Hematopoietic multipotent progenitor cell treated with erythropoietin and hydrocortisone succinate and interleukin-3 and kit ligand, for 8 days (in vitro differentiated cells): ENCODE results near the gene TBC1D20.
A peak's percentile ranks its signal among the peaks of the same experiment; 100 is the strongest.
"Not testable (repeated sequence)": the region's sequence is repeated elsewhere in the genome, so short reads cannot be mapped to it uniquely, and the experiment has no call there.

Experiments
- DNase-seq: peaks from one replicate; pipeline ENCODE4 v3.0.0-alpha.2; 2015

TBC1D20 gene

DNA sequence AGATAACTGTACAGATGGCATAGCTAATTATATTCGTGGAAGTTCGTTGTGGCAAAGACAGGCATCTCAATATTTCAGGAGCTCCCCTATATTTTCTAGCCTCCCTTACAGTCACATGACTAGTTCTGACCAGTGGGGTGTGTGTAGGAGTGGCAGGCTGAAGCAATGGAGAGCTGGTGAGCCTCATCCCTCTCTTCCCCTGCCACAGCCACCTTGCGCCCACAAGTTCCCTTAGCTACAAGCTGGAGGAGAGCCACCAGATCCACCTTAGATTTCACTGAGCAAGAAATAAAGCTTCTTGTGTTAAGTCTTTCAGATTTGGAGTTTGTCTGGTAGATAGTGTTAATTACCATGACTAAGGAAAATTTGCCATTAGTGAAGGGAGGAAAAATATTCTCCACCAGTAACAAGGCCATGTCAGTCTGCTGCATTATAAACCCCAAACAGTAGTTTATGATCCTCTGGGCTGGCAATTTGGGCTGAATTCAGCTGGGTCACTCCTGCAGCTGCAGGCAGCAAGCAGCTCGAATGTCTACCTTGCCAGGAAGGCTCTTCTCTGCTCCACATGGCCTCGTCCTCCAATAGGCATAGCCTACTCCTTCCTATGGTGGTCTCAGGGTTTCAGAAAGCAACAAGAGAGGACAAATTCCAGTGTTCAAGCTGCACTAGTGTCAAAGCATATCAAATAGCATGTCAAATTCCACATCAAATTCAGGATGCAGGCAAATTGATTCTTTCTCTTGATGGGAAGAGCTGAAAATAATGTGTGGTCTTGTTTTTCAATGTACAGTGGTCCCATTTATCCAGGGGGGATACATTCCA, 61.7 kb downstream of the TBC1D20 start:
- peak; percentile 34 for DNase-seq

DNA sequence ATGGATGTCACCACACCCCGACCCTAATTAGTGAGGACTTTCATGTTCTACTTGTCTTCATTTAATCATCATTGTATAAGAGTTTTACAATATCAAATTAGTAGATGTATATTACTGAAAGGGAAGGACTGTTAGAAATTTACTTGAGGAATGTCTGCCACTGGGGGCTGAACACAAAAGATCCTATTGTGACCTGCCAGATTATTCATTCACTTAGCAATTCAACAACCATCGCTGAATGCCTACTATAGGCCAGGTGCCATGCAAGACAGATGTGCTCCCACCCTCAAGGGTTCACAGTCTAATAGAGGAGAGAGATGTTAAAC, 62.2 kb downstream of the TBC1D20 start:
- DNase-seq = no peak

DNA sequence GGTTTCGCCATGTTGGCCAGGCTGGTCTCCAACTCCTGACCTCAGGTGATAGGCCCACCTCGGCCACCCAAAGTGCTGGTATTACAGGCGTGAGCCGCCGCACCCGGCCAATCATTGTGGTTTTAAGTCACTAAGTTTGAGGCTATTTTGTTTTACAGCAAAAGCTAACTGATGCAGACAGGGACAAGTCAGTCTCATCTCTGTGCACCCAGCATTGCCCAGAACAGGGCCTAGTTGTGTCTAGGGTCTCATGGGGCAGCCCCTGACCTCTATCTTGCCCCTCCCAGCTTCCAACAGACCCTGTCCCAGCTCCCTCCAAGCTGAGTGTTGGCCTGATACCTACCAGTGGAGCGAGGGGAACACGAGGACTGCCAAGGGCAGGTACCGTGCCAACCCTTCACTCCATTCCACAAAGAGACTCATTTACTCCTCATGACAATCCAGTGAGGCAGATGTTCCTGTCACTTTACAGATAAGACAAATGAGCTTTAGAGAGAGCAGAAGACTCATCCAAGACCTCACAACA, 63.1 kb downstream of the TBC1D20 start:
- peak; percentile 65 for DNase-seq

DNA sequence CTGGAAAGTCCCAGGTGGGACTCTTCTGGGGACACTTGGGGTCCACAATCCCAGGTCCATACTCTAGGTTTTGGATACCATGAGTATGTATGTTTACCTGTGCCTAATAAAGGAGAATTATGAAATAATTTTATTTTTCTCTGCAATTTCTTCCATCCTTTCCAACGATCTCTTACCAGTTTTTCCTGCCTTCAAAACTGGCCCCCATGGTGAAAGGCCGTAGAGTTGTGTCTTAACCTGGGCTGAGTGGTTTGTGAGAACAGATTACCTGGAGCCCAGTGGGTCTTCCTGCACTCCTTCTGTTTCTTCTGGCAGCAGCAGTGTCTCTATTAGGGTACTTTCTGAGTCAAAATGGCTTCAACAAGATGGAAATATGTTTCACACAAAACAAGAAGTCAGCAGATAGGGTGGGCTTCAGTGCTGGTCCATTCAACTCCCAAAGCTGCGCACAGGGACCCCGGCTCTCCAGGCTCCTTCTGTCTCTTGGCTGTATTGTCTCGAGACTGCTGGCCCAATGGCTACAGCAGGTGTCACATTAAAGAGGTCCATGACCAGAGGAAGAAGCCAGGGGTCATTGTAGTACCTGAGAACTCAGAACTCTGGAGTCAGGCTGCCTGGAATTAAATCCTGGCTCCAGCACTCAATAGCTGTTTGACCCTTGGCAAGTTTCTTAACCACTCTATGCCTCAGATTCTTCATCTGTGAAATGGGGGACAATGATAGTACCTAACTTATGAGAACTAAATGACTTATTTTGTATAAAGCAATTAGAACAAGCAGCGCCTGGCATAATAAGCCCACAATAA, 64.7 kb downstream of the TBC1D20 start:
- no peak for DNase-seq

DNA sequence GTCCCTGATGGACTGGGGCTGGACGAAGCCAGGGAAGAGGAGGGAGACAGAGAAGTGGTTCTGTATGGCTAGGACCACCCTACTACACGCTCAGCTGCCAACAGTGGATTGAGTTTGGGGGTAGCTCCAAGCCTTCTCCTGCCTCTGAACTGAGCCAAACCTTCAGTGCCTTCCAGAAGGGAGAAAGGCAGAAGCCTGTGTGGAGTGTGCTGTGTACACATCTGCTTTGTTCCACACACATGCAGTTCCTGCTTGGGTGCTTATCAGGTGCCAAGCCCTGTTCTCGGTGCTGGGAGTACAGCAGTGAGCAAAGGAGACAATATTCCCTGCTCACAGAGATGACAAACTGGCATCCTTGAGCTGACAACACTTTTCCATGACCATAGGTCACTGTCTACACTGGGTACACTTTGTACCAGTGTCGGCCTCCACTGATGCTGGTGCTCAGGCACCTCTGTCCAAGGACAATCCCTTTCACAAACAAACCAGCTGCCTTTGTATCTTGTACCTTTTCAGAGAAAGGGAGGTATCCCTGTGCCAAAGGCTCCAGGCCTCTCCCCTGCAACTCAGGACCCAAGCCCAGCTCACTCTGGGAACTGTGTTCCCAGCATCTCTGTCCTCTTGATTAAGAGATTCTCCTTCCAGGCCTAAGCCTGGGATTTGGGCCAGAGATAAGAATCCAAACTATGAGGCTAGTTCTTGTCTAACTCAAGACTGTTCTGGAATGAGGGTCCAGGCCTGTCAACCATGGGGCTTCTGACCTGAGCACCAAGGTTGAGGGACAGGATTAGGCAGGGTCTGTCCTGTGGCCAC, 65.5 kb downstream of the TBC1D20 start:
- DNase-seq = no peak

DNA sequence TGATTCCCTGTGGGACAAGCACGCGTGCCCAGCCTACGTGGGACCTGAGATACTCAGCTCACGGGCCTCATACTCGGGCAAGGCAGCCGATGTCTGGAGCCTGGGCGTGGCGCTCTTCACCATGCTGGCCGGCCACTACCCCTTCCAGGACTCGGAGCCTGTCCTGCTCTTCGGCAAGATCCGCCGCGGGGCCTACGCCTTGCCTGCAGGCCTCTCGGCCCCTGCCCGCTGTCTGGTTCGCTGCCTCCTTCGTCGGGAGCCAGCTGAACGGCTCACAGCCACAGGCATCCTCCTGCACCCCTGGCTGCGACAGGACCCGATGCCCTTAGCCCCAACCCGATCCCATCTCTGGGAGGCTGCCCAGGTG, 66.1 kb downstream of the TBC1D20 start:
- no peak for DNase-seq

DNA sequence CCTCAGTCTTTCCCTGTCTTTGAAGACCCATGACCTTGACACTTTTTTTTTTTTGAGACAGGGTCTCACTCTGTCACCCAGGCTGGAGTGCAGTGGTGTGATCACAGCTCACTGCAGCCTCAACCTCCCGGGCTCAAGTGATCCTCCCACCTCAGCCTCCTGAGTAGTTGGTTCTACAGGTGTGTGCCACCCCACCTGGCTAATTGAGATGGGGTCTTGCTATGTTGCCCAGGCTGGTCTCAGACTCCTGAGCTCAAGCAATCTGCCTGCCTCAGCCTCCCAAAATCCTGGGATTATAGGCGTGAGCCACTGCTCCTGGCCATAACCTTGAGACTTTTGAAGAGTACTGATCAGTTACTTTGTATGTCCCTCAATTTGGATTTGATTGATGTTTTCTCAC, 69.0 kb downstream of the TBC1D20 start:
- not testable (repeated sequence) for DNase-seq

DNA sequence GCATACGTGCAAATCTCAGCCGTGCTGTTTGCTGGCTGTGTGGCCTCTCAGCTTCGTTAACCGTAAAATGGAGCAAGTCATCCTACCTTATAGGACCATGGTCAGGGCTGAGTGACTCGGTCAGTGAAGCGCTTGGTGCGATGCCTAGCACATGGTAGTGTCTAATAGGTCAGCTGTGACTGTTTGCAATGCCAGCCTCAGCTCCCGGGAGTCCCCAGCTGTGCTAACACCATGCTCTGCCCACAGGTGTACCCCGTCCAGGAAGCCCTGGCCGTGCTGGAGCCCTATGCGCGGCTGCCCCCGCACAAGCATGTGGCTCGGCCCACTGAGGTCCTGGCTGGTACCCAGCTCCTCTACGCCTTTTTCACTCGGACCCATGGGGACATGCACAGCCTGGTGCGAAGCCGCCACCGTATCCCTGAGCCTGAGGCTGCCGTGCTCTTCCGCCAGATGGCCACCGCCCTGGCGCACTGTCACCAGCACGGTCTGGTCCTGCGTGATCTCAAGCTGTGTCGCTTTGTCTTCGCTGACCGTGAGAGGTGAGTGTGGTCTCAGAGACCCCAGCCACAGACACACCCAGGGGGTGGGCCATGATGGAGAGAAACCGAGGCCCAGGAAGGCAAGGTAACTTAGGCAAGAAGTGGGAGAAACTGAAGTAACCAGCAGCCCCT, 71.2 kb downstream of the TBC1D20 start:
- DNase-seq = no peak

DNA sequence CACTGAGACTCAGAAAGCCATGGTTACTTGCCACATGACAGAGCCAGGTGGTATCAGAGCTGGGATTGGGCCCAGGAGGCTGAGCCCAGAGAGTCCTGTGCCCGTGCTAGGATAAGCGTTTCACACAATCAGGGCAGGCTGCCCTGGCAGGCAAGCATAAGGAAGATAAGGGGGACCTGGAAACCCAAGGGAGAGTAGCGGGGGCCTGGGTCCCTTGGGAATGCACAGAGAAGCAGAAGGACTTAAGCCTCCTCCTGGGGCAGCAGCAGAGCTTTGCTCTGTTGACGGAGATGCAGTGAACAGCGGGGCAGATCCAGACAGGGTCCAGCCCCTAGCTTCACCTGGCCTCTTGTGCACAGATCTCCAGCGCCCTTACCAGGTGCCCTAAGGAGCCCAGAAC, 73.1 kb downstream of the TBC1D20 start:
- no peak for DNase-seq

DNA sequence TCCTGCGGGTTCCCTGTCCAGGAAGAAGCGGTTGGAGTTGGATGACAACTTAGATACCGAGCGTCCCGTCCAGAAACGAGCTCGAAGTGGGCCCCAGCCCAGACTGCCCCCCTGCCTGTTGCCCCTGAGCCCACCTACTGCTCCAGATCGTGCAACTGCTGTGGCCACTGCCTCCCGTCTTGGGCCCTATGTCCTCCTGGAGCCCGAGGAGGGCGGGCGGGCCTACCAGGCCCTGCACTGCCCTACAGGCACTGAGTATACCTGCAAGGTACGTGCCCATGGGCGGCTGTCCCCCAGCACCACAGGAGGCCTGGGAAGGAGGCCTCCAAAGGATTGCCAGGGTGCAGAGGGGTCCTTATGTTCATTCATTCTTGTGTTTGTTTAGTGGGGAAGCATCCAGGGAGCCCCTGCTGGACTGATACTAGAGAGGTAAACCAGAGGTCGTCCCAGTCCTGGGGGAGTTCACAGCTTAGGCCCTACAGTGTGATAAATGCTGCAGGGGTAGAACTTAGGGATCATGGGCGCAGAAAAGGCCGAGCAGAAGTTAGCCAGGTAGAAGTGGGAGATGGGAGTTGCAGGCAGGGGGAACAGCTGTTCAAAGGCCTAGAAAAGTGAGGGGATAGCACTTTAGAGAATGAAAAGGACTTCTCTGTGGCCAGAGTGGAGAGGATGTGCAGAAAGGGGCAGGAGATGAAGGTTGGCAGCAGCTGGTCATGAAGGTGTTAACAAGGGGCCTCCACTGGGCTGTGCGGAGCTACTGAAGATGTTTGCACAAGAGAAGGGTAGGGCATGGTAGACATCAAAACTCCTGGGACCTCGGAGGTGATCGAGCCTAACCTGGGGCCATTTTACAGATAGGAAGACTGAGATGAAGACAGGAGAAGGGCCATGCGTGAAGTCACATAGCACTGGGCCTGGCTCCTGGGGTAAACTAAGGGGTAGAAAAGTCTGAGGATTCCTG, 74.0 kb downstream of the TBC1D20 start:
- no peak for DNase-seq

DNA sequence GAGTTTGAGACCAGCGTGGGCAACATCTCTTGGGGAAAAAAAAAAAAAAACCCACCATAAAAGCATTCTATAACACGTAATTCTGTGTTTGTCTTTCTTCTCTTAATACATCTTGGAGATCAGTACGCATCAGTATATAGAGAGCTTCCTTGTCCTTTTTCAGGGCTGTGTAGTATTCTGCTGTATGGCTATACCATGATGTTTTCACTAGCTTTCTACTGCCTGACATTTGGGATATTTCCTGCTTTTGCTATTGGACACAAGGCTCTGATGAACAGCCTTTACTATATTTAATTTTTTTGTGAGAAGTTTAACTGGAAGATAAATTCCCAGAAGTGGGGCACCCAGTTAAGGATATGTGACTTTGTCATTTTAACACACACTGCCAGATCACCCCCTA, 74.8 kb downstream of the TBC1D20 start:
- no peak for DNase-seq

DNA sequence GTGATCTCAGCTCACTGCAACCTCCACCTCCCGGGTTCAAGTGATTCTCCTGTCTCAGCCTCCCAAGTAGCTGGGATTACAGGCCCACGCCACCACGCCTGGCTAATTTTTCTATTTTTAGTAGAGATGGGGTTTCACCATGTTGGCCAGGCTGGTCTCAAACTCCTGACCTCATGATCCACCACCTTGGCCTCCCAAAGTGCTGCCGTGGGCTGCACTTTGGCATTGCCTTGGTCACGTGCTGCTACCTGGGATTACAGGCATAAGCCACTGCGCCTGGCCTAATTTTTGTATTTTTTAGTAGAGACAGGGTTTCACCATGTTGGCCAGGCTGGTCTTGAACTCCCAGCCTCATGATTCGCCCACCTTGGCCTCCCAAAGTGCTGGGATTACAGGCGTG, 75.7 kb downstream of the TBC1D20 start:
- not testable (repeated sequence) for DNase-seq
